Measurements from ENCODE around the gene OR51M1.
A peak's percentile ranks its signal among the peaks of the same experiment; 100 is the strongest.
"Not testable (repeated sequence)": the region's sequence is repeated elsewhere in the genome, so short reads cannot be mapped to it uniquely, and the experiment has no call there.

The OR51M1 gene, protein sequence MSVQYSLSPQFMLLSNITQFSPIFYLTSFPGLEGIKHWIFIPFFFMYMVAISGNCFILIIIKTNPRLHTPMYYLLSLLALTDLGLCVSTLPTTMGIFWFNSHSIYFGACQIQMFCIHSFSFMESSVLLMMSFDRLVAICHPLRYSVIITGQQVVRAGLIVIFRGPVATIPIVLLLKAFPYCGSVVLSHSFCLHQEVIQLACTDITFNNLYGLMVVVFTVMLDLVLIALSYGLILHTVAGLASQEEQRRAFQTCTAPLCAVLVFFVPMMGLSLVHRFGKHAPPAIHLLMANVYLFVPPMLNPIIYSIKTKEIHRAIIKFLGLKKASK

DNA sequence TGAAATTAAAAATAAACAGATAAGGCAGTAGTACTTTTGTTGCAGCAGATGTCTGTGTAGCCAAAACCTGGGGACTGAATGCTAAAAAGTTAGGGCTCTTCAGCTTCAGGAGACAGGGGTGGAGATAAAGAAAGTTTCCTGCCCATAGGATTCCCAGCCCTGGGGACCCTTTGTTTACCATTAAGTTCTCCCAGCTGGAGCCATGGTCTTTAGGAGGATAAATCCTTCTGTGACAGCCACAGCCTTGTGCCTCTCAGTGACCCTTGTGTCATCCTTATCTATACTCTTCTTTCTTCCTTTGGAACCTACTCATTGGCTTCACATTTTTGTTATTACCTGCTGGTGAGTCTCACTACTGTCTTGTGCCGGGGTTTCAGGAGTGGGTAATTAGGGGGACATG lies at the start of gene OR51M1:
OR51M1 (plus strand) TSS at position 237 of the 400 bp plus-strand sequence. CDS start 5,587 bp downstream, outside the sequence.
- no peak for DNase-seq

DNA sequence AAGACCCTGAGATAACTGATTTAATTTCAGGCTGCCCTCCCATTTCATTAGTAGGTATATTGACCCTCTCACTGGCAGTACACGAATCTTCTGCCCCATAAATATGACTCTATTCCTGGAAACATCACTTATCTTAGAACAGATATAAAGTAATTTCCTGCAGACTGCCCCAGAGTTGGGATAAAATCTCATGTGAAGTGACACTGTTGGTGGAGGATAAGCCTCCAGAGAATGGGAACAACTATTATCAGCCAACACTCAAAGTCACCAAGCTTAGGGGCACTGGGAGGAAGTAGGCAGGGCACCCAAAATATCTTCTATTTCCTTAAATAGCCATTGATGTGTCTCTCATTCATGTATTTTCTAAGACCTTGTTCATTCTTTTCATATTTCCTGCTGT lies 48.4 kb upstream of the OR51M1 start:
- DNase-seq, result no peak

DNA sequence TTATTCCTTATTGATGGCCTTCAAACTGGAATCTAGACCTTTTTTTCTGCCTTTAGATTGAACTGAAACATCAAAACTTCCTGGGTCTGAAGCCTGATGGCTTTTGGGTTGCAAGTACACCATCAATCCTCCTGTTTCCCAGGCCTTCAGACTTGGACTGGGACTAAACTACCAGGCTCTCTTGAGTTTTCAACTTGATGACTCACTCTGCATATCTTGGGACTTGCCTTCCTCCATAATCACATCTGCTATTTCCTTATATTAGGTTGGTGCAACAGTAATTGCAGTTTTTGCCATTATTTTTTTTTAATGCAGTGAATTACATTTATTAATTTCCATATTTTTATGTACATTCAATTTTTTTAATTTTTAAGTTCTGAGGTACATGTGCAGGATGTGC lies 47.3 kb upstream of the OR51M1 start:
- DNase-seq, result peak; percentile 33

DNA sequence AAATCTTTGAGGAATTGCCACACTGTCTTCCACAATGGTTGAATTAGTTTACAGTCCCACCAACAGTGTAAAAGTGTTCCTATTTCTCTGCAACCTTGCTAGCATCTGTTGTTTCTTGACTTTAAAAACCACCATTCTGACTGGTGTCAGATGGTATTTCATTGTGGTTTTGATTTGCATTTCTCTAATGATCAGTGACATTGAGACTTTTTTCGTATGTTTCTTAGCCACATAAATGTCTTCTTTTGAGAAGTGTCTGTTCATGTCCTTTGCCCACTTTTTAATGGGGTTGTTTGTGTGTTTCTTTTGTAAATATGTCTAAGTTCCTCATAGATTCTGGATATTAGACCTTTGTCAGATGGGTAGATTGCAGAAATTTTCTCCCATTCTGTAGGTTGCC lies 46.4 kb upstream of the OR51M1 start:
- DNase-seq, result not testable (repeated sequence)

DNA sequence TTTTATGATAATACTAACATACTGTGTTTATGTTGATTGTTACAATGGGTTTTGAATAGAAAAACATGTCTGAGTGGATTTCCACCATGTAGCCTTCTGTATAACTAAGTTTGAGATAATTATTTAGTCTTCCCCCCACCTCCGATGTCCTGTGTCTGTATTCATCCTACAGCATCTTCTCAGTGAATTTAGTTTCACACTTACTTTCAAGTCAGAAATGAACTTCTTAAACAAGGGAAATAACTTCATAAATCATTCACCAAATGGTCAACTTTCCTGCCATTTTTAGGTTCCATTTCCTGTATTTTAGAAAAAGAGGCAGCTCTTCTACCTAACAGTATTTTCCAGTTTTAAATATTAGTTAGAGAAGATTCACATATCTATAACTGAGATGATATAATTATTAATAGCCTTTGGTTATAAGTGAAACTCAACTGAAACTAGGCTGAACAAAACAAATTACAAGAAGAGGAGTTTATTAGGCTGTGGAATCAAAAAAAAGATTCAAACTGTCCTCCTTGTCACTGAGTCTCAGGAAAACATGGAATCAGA lies 43.8 kb upstream of the OR51M1 start:
- no peak for DNase-seq

DNA sequence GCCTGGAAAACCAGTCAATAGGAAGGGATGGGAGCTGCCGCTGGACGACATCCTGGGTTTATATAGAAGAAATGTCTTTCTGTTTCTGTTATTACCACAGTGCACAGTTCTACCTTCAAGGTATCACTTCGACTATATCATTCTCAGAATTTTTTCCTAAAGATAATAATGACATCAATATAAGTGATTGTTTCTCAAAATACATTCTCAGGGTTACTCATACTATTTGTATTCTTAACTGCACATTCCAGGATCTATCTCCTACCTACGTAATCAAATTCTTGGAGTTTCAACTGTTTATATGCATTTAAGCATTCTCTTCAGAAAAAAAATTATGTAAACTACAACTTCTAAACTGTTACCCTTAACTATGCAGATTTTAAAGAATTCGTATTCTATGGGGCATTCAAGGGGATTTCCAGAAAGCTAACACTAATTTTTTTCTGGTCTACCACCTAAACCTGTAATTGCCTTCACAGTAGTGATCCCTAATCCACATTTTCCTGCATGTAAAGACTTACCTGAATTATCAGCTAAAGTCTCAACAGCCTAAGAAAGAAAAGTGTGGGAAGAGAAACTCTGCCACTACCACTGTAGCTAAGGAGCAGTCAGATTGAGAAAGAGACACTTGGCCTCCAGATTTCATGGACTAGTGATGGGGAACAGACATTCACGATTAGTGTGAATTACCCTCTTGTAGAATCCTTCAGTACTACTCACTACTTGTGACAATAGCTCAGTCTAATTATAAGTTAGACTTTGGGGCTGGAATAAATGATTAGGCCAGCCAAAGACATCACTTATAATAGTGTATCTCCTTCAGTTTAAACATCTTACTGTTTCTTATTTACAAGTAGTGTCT lies 39.9 kb upstream of the OR51M1 start, which contains the start of gene OR51B5:
OR51B5 (minus strand) TSS at position 51 of the 862 bp plus-strand sequence; CDS start at position 51, 0 bp downstream.
- peak; percentile 64 for DNase-seq

DNA sequence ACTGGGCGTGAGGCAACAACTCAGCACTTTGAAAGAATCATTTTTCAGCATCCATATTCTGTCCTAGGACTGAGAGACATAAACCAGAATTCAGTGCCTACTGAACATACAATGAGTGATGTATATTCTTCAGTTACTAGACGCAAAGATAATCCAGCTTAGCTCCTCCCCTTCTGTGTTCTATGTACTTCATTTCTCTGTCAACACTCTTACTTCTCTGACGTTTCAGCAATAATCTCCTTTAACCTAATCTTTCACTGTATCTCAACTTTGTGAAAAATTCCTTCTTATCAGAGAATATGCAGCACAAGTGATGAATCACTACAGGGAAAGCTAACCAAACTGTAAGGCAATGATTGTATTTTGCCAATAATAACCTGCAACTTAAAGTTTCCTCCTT lies 37.8 kb upstream of the OR51M1 start:
- DNase-seq, result no peak

DNA sequence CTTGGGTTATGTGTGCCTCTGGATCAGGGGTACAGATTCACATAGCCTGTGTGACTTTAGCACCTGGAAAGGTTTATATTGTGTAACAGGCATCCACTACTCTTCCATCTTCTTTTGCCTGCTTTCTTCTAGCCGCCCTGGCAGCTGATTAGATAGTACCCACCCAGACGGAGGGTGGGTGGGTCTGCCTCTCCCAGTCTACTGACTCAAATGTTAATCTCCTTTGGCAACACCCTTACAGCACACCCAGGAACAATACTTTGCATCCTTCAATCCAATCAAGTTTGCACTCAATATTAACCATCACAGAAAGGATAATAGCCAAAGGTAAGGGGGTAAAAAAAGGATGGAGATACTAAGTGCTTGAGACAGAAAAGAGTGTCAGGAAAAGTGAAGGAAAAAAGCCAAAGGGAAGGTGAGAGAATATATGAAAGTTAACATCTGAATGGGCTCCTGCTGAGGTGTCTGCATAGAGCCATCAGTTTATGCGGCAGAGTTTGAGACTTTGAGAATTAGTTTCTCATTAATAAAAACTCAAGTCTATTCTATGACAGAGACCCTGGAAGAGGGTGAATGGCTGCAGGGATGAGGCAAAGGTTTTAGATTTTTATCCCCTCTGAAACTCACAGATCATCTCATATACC lies 34.9 kb upstream of the OR51M1 start:
- no peak for DNase-seq

DNA sequence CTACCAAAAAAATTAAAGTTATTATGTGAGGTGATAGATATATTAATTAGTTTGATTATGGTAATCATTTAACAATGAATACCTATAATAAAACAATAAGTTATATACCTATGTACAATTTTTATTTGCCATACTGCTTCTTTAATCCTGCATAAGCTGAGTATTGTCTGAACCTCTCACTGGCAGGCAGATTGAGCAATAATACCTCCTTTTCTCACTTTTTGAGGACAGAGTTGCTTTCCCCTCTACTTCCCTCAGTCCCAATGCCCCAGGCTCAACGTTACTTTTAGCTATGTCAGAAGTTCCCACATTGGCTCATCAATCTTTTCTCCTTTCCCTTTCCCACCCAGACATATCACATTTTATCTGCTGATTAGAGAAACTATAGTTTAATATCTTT lies 34.1 kb upstream of the OR51M1 start:
- no peak for DNase-seq

DNA sequence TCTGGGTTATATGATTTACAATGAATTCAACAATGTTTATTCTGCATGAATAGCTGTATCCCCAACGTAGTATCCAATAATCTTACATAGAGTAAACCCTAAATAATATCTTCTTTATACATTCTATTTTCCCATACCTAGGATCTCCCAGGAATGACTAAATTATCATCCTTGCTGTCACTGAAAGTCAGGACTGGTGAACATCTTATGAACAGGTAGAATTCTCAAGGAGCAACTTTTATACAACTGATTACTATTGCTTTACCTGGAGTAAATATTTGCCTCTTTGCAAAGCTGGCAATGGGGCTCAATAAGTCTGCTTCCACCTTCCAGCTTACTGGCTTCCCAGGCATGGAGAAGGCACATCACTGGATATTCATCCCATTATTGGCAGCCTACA lies 32.4 kb upstream of the OR51M1 start, which contains the start of gene OR51B6:
OR51B6 (plus strand) TSS at position 301 of the 400 bp plus-strand sequence; CDS start at position 301, 0 bp downstream.
- DNase-seq, result no peak

DNA sequence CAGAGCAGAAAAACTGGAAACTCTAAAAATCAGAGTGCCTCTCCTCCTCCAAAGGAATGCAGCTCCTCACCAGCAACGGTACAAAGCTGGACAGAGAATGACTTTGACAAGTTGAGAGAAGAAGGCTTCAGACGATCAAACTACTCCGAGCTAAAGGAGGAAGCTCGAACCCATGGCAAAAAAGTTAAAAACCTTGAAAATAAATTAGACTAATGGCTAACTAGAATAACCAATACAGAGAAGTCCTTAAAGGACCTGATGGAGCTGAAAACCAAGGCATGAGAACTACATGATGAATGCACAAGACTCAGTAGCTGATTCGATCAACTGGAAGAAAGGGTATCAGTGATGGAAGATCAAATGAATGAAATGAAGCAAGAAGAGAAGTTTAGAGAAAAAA lies 27.6 kb upstream of the OR51M1 start:
- DNase-seq, result not testable (repeated sequence)

DNA sequence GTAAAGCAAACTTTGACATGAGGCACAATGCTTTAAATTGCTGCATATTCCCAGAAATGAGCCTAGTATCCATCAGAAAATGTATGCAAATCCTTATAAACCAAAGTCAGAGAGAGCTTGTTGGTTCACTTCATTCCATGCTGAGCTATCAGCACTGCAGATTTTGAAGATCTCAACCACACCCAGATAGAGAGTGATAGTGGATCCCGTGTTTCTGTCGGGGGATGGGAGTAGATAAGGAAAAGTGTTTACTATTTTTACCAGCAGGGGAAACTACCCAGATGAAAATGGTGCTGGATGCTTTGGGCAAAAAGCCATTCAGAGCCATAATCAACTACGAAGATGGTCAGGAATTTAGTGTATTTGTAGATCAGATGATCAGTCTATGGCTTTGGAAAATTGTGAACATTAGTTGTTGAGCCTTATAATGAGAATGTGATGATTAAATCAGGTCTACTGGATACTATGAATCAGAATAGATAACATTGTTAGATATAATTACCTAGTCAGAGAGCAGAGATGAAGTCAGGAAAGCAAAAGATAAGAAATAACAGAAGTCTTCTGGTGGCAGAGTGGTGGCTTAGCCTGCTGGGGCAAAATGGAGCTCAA lies 21.5 kb upstream of the OR51M1 start:
- no peak for DNase-seq

DNA sequence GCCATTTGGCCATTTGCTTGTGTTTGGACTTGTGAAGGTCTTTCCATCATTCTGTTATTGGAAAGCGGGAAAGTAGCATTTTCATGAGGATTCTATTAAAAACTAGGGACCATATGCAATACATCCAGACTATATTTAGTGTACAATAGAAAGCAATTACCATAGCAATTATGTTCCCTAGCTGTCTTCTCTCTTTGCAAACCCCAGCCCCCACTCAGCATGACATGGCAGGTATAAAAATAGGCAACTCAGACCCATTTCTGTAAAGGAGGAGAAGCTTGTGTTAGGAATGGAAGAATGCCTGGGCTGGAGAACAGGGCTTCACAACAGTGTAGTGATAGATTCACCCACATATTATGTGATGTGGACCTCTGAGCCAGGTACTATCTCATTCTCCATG lies 19.9 kb upstream of the OR51M1 start:
- DNase-seq, result no peak

DNA sequence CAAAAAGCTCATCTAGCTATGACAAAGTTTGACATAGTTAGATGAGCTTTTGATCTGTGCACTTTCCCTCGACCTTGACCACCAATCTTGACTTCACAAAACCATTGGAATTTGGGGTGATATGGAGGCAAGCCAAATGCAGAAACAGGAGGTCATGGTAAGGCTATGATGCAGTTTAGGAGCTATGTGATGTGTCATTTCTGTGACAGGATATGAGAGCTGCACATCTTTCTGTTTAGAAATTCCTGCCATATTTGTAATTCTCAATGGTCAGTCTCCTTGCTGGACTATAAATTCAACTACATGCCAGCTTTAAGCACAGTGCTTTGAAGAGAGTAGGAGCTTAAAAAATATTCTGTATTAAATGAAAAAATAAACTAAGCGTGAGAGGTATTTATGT lies 19.4 kb upstream of the OR51M1 start:
- DNase-seq, result peak; percentile 96

DNA sequence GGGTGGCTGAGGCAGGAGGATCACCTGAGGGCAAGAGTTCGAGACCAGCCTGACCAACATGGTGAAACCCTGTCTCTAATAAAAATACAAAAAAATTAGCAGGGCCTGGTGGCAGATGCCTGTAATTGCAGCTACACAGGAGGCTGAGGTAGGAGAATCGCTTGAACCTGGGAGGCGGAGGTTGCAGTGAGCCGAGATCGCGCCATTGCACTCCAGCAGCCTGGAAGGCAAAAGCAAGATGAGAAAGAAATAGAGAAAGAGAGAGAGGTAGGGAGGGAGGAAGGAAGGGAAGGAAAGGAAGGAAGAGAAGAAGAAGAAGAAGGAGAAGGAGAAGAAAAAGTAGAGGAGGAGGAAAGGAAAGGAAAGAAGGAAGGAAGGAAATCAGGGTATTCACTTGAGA lies 17.2 kb upstream of the OR51M1 start:
- not testable (repeated sequence) for DNase-seq

DNA sequence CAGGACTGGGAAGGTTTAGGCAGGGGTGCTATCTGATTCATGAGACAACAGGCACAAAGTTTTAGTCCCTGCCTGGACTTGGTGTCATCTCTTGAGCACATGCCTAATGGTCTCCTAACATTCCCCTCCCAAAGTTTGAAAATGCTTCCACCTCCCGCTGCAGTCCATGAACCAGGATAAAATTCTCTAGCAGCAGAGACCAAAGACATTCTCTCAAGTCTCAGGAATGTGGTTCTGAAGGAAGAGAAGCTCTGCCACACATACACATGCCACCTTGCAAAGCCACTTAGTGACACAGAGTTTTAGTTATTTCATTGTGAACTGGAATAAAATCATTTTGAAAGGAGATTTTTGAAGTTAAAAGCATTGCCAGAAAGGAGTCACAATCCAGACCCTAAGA lies 16.8 kb upstream of the OR51M1 start:
- DNase-seq, result no peak

DNA sequence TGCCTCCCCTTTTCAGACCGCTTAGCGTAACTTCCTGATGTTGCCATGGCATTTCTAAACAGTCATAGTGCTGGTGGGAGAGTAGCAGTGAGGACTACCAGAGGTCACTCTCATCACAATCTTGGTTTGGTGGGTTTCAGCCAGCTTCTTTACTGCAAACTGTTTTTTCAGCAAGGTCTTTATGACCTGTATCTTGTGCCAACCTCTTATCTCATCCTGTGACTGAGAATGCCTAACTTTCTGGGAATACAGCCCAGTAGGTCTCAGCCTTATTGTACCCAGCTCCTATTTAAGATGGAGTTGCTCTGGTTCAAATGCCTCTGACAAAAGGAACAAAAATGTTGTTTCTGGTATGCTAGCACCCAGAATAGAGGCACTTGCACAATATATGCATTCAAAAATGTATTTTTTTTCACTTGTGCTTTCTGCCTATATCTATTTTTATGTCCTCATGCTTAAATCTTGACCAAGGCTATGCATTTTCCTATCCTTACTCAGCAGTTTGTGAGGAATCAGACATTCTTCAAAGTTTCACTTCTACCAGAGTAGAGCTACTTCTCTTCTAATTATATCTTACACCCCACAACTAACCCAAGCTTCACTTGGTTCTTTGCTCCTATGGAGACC lies 16.1 kb upstream of the OR51M1 start:
- DNase-seq, result peak; percentile 81

DNA sequence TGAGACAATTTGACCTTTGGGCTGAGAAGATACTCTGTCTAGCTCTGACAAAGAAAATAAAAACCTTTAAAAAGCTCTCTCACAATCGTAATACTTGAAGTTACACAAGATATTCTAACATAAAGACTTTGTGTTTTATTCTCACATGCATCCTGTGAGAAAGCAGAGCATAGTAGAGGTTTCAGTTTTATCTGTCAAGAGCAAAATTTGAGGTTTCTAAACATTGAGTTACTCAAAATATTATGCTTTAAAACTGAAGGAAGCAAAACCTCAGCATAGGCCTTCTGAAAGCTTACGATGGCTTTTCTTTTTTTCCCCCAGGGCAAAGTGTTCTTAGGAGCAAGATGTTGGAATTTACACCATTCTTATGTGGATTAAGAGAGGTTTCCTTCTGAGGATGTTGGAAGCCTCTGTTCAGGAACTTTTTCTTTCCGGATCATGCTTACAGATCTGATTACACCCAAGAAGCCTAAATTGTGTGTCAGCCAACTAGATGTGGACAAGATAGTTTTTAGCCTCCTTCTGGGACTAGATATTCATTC lies 15.0 kb upstream of the OR51M1 start:
- no peak for DNase-seq

DNA sequence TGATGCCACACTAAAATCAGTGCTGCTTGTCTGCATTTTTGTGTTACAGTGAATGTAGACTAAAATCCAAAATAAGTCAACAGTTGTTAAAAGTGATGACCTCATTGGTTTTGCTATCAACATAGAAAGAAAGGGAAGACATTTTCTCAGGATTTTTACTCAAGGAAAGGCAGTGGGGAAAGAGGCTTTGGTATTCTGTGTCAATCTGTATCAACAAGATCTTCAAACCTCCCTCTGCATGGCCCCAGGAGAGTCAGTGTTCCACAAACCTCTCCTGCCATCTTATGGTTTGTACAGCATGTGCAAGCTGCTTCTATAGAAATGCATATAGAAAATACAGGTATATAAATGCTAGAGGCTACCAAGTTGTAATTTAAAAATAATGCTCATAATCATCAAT lies 13.8 kb upstream of the OR51M1 start:
- DNase-seq, result peak; percentile 62

DNA sequence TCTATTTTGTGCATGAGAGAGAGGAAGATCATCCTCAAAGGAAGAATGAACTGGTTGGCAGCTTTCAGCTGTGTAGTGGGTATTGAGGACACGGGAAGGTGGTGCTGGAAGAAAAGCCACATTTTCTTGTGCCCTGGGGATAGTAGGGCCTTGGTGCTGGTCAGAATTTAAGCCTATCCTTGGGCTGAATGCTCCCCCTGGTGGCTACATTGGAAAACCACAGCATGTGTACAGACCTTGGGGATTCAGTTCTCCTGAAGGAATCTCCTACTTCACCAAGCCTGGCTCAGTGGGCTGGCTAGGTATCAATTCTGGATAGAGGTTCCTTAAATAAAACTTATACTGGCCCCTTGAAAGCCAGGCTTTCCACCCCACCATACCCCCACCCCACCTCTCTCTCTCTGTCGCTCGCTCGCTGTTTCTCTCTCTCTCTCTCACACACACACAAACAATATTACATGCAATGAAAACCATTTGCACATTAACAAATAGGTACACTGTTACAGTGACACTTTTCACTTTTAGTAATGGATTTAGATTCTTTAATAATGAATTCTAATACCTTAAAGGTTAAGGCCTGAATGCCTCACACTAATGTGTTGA lies 2.8 kb upstream of the OR51M1 start:
- peak; percentile 63 for DNase-seq

DNA sequence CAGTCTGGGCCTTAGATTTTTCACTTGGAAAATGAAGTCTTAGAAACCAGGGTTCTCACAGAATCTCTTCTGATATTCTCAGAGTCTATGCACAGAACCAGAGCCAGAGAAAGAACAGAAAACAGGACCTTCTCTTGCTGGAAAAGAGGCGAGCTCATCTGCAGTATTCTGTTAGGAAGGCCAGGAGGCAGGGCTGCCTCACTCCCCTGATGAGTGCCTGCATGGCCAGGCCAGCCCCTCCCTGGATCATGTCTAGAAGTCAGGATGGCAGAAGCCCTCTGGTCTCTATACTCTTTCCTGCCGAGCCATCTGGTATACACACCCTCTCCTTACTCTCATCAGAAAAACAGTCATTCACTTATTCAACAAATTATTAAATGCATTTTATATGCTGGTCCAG lies 723 bp downstream of the OR51M1 start:
- DNase-seq, result no peak

Measured in HCEC 1CT (cell line).